ENCODE results near the gene ADAM33.

The ADAM33 gene

GRCh38 chr20:3681931-3682781 lies at the start of gene ADAM33:
TSS of gene ADAM33 (minus strand) at chr20:3682010. CDS start at chr20:3682004, 6 bp downstream.
- TF ChIP-seq ZFX (IDR thresholded peaks at IDR 0.05; ENCODE audit: borderline replicate concordance), result no peak
- TF ChIP-seq, protein P1, sequence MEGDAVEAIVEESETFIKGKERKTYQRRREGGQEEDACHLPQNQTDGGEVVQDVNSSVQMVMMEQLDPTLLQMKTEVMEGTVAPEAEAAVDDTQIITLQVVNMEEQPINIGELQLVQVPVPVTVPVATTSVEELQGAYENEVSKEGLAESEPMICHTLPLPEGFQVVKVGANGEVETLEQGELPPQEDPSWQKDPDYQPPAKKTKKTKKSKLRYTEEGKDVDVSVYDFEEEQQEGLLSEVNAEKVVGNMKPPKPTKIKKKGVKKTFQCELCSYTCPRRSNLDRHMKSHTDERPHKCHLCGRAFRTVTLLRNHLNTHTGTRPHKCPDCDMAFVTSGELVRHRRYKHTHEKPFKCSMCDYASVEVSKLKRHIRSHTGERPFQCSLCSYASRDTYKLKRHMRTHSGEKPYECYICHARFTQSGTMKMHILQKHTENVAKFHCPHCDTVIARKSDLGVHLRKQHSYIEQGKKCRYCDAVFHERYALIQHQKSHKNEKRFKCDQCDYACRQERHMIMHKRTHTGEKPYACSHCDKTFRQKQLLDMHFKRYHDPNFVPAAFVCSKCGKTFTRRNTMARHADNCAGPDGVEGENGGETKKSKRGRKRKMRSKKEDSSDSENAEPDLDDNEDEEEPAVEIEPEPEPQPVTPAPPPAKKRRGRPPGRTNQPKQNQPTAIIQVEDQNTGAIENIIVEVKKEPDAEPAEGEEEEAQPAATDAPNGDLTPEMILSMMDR (IDR thresholded peaks at IDR 0.05), result no peak
- no peak within 1 kb of the TSS for H3K27ac ChIP-seq

DNA sequence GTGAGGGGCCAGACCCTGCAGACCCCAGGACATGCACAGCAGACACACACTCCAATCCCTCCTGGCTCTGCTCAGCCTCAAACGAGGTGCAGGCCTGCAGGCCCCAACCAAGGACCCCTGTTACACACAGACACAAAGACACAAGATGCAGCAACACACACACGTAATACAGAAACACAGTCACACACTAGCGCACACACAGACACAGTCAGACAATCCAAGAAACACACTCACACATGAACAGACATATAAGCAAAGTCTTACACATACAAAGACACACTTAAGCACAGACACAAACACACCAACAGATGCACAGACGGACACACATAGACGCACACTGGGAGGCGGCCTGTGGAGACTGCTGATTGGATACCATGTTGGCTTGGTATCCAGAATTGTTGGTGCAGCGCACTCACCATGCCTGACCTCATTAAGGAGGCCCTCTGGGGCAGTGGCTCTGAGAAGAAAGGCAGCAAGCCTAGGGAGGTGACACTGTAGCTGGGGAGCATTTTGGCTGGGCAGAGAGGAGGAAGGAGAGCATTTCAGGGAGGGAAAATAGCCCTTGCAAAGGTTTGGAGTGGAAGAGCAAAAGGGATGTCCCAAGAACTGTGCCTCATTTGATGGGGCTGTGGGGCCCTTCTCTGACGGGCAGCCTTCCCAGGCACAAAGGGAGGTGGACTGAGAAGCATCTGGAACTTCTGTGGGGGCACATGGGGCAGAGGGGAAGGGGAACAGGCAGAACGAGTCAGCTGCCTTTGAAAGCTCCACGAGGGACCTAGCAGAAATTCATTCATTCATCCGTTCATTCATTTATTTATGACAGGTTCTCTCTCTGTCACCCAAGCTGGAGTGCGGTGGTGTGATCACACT lies 49.2 kb upstream of the ADAM33 start:
- H3K27ac ChIP-seq, result no peak overlapping the region
- TF ChIP-seq, protein P1 (IDR thresholded peaks at IDR 0.05), result no peak
- no peak for TF ChIP-seq ZFX (IDR thresholded peaks at IDR 0.05; ENCODE audit: borderline replicate concordance)

GRCh38 chr20:3729811-3730540 lies 48.2 kb upstream of the ADAM33 start:
- TF ChIP-seq, protein P1 (IDR thresholded peaks at IDR 0.05), result no peak
- TF ChIP-seq ZFX (IDR thresholded peaks at IDR 0.05; ENCODE audit: borderline replicate concordance), result no peak
- no peak overlapping the region for H3K27ac ChIP-seq

- no peak for TF ChIP-seq ZFX (IDR thresholded peaks at IDR 0.05; ENCODE audit: borderline replicate concordance)
- TF ChIP-seq, protein P1 (IDR thresholded peaks at IDR 0.05), result no peak
- H3K27ac ChIP-seq, result no peak overlapping the region
Measured at GRCh38 chr20:3729378-3729777, 47.6 kb upstream of the ADAM33 start.

GRCh38 chr20:3728876-3729275 lies 47.1 kb upstream of the ADAM33 start:
- no peak overlapping the region for H3K27ac ChIP-seq
- TF ChIP-seq, protein P1 (IDR thresholded peaks at IDR 0.05), result no peak
- no peak for TF ChIP-seq ZFX (IDR thresholded peaks at IDR 0.05; ENCODE audit: borderline replicate concordance)

DNA sequence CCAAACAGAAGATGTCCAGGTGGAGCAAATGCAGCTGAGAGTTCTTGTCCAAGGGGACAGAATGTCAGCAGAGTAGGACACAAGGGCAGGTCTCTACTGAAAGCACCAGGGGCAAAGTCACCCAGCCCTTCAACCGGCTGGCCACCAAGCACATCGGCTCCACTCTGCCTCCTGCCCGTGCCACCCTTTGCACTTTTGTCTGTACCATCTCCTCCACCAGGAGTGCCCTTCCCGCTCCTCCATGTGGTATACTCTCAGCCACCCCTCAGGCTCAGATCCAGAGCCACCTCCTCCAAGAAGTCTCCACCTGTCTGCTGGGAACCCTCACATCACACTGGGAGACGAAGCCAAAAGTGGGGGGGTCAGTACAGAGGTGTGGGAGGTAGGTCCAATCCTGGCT lies 46.5 kb upstream of the ADAM33 start:
- TF ChIP-seq, protein P1 (IDR thresholded peaks at IDR 0.05), result no peak
- TF ChIP-seq ZFX (IDR thresholded peaks at IDR 0.05; ENCODE audit: borderline replicate concordance), result no peak
- no peak overlapping the region for H3K27ac ChIP-seq
